Trophoblast cell (in vitro differentiated cells and primary cell): ENCODE results near the gene PRXL2B.
A peak's percentile ranks its signal among the peaks of the same experiment; 100 is the strongest.

ENCODE experiments used
- DNase-seq, 2 donors: peaks; one replicate each; pipeline ENCODE4 v3.0.0-alpha.2; 2016
- H2AFZ ChIP-seq: 2 replicates; pipeline ENCODE4 v1.6.1; 2013; ENCODE audit warnings: low read length, moderate library complexity, mild to moderate bottlenecking; ENCODE audit not compliant: insufficient read depth, poor library complexity
- H2AK5ac ChIP-seq: 2 replicates; pipeline ENCODE4 v1.6.1; 2013; ENCODE audit warnings: mild to moderate bottlenecking, low read length
- H2BK120ac ChIP-seq: 2 replicates; pipeline ENCODE4 v1.6.1; 2013; ENCODE audit warnings: low read length, mild to moderate bottlenecking, moderate library complexity; ENCODE audit not compliant: insufficient read depth, poor library complexity
- H2BK12ac ChIP-seq: 2 replicates; pipeline ENCODE4 v1.6.1; 2013; ENCODE audit warnings: mild to moderate bottlenecking, low read length, moderate library complexity
- H2BK5ac ChIP-seq: 2 replicates; pipeline ENCODE4 v1.6.1; 2013; ENCODE audit warnings: low read length, low read depth, moderate library complexity, mild to moderate bottlenecking; ENCODE audit not compliant: poor library complexity
- H3K14ac ChIP-seq: 2 replicates; pipeline ENCODE4 v1.6.1; 2013; ENCODE audit warnings: mild to moderate bottlenecking, low read length
- H3K18ac ChIP-seq: 2 replicates; pipeline ENCODE4 v1.6.1; 2013; ENCODE audit warnings: mild to moderate bottlenecking, low read length
- H3K23ac ChIP-seq: 2 replicates; pipeline ENCODE4 v1.6.1; 2013; ENCODE audit warnings: low read length
- H3K27ac ChIP-seq: 2 replicates; pipeline ENCODE4 v1.5.1; 2013; ENCODE audit warnings: low read depth, mild to moderate bottlenecking, inconsistent platforms, low read length, moderate library complexity
- H3K27me3 ChIP-seq: 2 replicates; pipeline ENCODE4 v1.6.1; 2013; ENCODE audit warnings: inconsistent platforms, mild to moderate bottlenecking, low read length, moderate library complexity; ENCODE audit not compliant: insufficient read depth
- H3K36me3 ChIP-seq, 2 experiments: 1 replicate in 1 of 2; 2 replicates in 1 of 2; pipeline ENCODE4 v1.6.1; 2013; ENCODE audit warnings: low read length in 2 of 2, mild to moderate bottlenecking in 2 of 2, moderate library complexity in 1 of 2; ENCODE audit not compliant: insufficient read depth in 2 of 2, control insufficient read depth in 1 of 2
- H3K4ac ChIP-seq: 2 replicates; pipeline ENCODE4 v1.6.1; 2013; ENCODE audit warnings: low read depth, mild to moderate bottlenecking, low read length, moderate library complexity
- H3K4me1 ChIP-seq, 2 experiments: 1 replicate in 1 of 2; 2 replicates in 1 of 2; pipeline ENCODE4 v1.6.1; 2013; ENCODE audit warnings: low read length in 2 of 2, mild to moderate bottlenecking in 2 of 2, moderate library complexity in 1 of 2; ENCODE audit not compliant: insufficient read depth in 2 of 2, control insufficient read depth in 1 of 2
- H3K4me2 ChIP-seq: 2 replicates; pipeline ENCODE4 v1.6.1; 2013; ENCODE audit warnings: inconsistent platforms, mild to moderate bottlenecking, low read length, moderate library complexity
- H3K4me3 ChIP-seq: 2 replicates; pipeline ENCODE4 v1.5.1; 2013; ENCODE audit warnings: mild to moderate bottlenecking, low read depth, low read length, inconsistent platforms
- H3K79me1 ChIP-seq: one replicate; pipeline ENCODE4 v1.6.1; 2013; ENCODE audit warnings: low read length
- H3K79me2 ChIP-seq: 2 replicates; pipeline ENCODE4 v1.6.1; 2013; ENCODE audit warnings: low read length, mild to moderate bottlenecking; ENCODE audit not compliant: control insufficient read depth, insufficient read depth, poor library complexity
- H3K9ac ChIP-seq: 2 replicates; pipeline ENCODE4 v1.6.1; 2013; ENCODE audit warnings: mild to moderate bottlenecking, low read length
- H3K9me3 ChIP-seq: 2 replicates; pipeline ENCODE4 v1.6.1; 2013; ENCODE audit warnings: low read depth, mild to moderate bottlenecking, control low read depth, inconsistent platforms, low read length; ENCODE audit not compliant: insufficient read depth
- H4K12ac ChIP-seq: 2 replicates; pipeline ENCODE4 v1.6.1; 2013; ENCODE audit warnings: low read depth, mild to moderate bottlenecking, low read length, moderate library complexity
- H4K8ac ChIP-seq: 2 replicates; pipeline ENCODE4 v1.6.1; 2013; ENCODE audit warnings: low read depth, mild to moderate bottlenecking, low read length, moderate library complexity
- H4K91ac ChIP-seq: one replicate; pipeline ENCODE4 v1.6.1; 2013; ENCODE audit warnings: low read depth, mild to moderate bottlenecking, low read length, moderate library complexity
- WGBS: extraction: QIAGEN DNeasy Blood & Tissue Kit; methylation state at CpG from one replicate; pipeline ENCODE4 v1.1.7; 2013; ENCODE audit warnings: missing lambda C conversion rate; ENCODE audit not compliant: insufficient read length, insufficient coverage; ENCODE audit errors: extremely low coverage; 5-methylcytosine and 5-hydroxymethylcytosine counted together

The PRXL2B gene

DNA sequence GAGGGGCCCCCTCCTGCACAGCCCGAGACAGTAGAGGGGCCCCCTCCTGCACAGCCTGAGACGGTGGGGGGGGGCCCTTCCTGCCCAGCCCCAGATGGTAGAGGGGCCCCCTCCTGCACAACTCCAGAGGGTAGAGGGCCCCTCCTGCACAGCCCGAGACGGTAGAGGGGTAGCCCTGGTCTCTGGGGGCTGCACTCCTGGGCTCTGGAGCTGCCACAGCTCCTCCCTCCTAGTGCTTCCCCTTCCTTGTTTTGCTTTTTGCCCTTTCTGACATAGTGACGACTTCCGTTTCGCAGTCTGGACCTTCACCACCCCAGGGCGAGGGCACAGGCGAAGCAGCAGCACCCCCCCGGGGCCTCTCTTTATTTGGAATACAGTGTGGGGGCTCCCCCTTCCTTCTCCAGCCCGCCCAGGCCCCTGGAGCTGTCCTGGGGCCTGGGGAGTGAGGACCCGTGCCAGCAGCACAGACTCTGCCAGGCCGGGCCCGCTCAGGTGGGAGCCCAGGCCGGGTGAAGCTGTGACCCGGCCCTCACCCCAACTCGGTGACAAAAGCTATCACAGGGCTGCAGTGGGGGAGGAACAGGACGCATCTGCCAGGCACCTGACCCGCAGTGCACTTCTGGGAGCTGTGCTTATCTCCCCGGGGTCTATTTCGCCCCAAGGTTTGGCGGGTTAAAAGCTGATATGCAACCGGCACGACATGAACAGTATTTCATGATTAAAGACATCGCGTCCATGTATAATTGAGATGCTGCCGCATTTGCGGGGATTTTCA lies 1.1 kb upstream of the PRXL2B start:
- no peak overlapping the region for H2AK5ac ChIP-seq
- peak in 1 of 2 donors; percentile 19 for DNase-seq
- peak overlapping the region; percentile 75 for H3K4ac ChIP-seq
- H3K27ac ChIP-seq: no peak overlapping the region
- peak overlapping the region; percentile 69 for H3K14ac ChIP-seq
- peak overlapping the region; percentile 89 for H3K9ac ChIP-seq
- H3K27me3 ChIP-seq: peaks cover 2% of the 10 kb centered on the region
- no peak overlapping the region for H2BK12ac ChIP-seq
- peaks cover 9% of the 10 kb centered on the region for H3K79me2 ChIP-seq
- H4K12ac ChIP-seq: peak overlapping the region; percentile 67
- H3K4me3 ChIP-seq: peak overlapping the region; percentile 81
- peak overlapping the region; percentile 98 for H3K4me2 ChIP-seq
- H4K8ac ChIP-seq: peak overlapping the region; percentile 95
- H3K4me1 ChIP-seq: peaks cover 7 to 12% of the 10 kb centered on the region in 2 experiments
- H3K23ac ChIP-seq: no peak overlapping the region
- peaks cover 4% of the 10 kb centered on the region for H3K9me3 ChIP-seq
- H4K91ac ChIP-seq: peak overlapping the region; percentile 82
- peaks cover 16% of the 10 kb centered on the region for H3K79me1 ChIP-seq
- peak overlapping the region; percentile 55 for H2BK120ac ChIP-seq
- H3K18ac ChIP-seq: peak overlapping the region; percentile 80
- no peak overlapping the region for H2BK5ac ChIP-seq
- peak overlapping the region; percentile 66 for H2AFZ ChIP-seq
- no CpG with 5 or more reads among the region's 28 CpGs for WGBS
- no peaks in the 10 kb centered on the region for H3K36me3 ChIP-seq

DNA sequence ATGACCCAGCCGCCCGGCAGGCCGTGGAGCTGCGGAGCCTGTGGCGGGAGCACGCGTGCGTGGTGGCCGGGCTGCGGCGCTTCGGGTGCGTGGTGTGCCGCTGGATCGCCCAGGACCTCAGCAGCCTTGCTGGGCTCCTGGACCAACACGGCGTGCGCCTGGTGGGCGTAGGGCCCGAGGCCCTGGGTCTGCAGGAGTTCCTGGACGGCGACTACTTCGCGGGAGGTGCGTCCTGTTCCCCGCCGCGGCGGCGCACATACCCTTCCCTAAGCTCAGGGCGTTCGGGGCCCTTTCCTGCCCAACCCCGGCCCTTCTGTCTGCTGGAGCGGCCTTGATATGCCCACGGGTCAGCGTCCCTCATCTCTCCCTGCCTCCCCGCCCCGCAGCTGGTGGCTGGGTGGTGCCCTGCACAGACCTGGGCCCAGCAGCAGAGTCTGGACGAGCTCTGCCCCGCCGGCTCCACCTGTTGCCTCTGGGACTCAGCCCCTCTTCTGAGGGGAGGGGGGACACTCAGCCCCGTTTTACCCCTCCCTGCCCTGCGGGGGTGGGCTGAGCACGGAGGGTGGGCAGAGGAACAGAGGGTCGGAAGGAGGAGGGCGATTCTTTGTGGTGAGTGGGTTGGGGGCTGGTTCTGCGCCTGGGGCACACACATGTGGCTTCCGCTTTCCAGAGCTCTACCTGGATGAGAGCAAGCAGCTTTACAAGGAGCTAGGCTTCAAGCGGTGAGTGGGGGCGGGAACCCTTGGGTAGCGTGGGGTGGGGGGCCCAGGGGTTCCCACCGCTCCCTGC lies 688 bp downstream of the PRXL2B start:
- peak overlapping the region; percentile 76 for H4K12ac ChIP-seq
- H3K4ac ChIP-seq: no peak overlapping the region
- peak overlapping the region; percentile 20 for H3K14ac ChIP-seq
- H3K23ac ChIP-seq: no peak overlapping the region
- H2AFZ ChIP-seq: peak overlapping the region; percentile 94
- peak overlapping the region; percentile 59 for H3K9ac ChIP-seq
- peaks cover 9% of the 10 kb centered on the region for H3K9me3 ChIP-seq
- peaks cover 9% of the 10 kb centered on the region for H3K79me2 ChIP-seq
- H3K27ac ChIP-seq: no peak overlapping the region
- H3K4me2 ChIP-seq: peak overlapping the region; percentile 86
- H4K8ac ChIP-seq: peak overlapping the region; percentile 50
- peak overlapping the region; percentile 28 for H2AK5ac ChIP-seq
- peak overlapping the region; percentile 87 for H3K4me3 ChIP-seq
- no peak overlapping the region for H2BK120ac ChIP-seq
- peaks cover 16% of the 10 kb centered on the region for H3K79me1 ChIP-seq
- H2BK5ac ChIP-seq: no peak overlapping the region
- peaks cover 2% of the 10 kb centered on the region for H3K27me3 ChIP-seq
- H3K4me1 ChIP-seq: peaks cover 7 to 12% of the 10 kb centered on the region in 2 experiments
- H4K91ac ChIP-seq: no peak overlapping the region
- H3K36me3 ChIP-seq: no peaks in the 10 kb centered on the region
- DNase-seq: peak in 1 of 2 donors; percentile 2
- no peak overlapping the region for H2BK12ac ChIP-seq
- peak overlapping the region; percentile 62 for H3K18ac ChIP-seq
- WGBS: no CpG with 5 or more reads among the region's 52 CpGs

DNA sequence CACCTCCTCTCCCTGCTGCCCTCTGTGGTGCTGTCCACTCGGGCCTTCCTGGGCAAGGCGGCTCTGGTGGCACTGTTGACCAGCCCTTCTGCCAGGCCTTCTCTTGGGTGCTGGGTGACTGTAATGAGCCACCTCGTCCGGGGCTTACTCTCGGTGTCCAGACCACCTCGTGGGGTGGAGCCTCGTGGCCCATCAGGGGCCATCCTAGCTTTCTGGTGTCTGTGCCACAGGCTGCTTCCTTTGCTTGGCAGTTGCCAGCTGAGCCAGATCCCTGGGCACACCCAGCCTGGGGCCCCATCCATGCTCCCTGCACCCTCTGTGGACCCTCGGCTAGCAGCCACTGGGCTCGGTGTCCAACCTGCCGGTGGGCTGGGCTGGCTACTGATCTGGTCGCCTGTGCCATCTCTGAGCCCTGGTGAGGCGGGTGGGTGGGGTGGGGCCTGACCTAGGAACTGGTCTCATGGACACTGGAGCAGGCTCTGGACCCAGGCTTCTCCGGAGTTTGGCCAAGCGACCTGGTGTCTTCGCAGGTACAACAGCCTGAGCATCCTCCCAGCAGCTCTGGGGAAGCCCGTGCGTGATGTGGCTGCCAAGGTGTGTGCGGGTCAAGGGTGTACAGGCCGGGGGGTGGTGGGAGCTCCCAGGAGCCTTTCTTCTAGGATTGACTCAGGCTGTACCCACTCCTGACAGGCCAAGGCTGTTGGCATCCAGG lies 1.4 kb downstream of the PRXL2B start:
- H3K4me1 ChIP-seq: peaks cover 7 to 12% of the 10 kb centered on the region in 2 experiments
- no peak overlapping the region for H2BK120ac ChIP-seq
- H3K4me2 ChIP-seq: no peak overlapping the region
- peaks cover 2% of the 10 kb centered on the region for H3K27me3 ChIP-seq
- no peak overlapping the region for H3K23ac ChIP-seq
- no peak overlapping the region for H3K18ac ChIP-seq
- peaks cover 9% of the 10 kb centered on the region for H3K9me3 ChIP-seq
- H2AK5ac ChIP-seq: no peak overlapping the region
- no peak overlapping the region for H2BK12ac ChIP-seq
- no CpG with 5 or more reads among the region's 19 CpGs for WGBS
- H3K36me3 ChIP-seq: no peaks in the 10 kb centered on the region
- no peak overlapping the region for H3K4me3 ChIP-seq
- H3K79me2 ChIP-seq: peaks cover 9% of the 10 kb centered on the region
- no peak overlapping the region for H3K9ac ChIP-seq
- H3K27ac ChIP-seq: no peak overlapping the region
- H2BK5ac ChIP-seq: no peak overlapping the region
- no peak for DNase-seq
- H3K14ac ChIP-seq: no peak overlapping the region
- no peak overlapping the region for H4K12ac ChIP-seq
- peaks cover 16% of the 10 kb centered on the region for H3K79me1 ChIP-seq
- no peak overlapping the region for H3K4ac ChIP-seq
- H4K91ac ChIP-seq: no peak overlapping the region
- no peak overlapping the region for H4K8ac ChIP-seq
- H2AFZ ChIP-seq: no peak overlapping the region

DNA sequence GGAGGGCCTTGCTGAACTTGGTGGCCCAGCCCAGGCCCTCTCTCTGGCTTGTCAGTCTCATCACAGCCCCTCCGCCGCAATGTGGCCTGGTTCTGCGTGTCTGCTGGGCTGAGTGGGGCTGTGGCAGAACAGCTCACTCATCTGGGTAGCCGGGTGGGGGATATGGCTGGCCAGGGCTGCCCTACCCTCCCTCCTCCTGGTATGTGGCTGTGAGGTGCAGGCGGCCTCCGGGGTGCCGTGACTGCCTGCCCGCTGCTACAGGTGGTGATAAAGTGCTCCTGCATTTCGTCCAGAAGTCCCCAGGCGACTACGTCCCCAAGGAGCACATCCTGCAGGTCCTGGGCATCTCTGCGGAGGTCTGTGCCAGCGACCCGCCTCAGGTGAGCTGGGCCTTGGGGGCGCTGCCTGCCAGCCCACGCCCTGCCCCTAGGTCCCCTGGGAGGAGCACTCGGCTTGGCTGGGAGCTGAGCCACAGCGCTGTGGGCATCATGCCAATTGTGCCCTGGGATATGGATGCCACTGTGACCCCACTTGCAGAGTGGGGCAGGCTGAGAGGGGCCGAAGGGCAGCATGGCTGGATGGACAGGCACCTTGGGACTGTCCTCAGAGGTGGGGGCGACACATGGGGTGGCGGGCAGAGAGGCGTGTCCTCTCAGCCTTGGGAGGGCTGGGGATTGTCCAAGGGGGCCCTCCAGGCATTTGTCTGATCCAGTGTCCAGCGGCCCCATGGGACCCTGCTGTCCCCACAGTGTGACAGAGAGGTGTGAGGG lies 2.3 kb downstream of the PRXL2B start:
- Histone ChIP-seq H3K9ac (no peak overlapping the region), H3K23ac (no peak overlapping the region), H4K8ac (no peak overlapping the region), H3K79me1 (peaks cover 16% of the 10 kb centered on the region), H3K36me3 (no peaks in the 10 kb centered on the region), H3K9me3 (peaks cover 11% of the 10 kb centered on the region), H2BK120ac (no peak overlapping the region), H2BK5ac (no peak overlapping the region), H3K18ac (no peak overlapping the region), H3K14ac (no peak overlapping the region), H3K27ac (no peak overlapping the region), H2BK12ac (no peak overlapping the region), H3K4me3 (no peak overlapping the region), H3K4ac (no peak overlapping the region), H2AFZ (no peak overlapping the region), H3K79me2 (peaks cover 9% of the 10 kb centered on the region), H4K12ac (no peak overlapping the region), H4K91ac (no peak overlapping the region), H3K4me1 (peaks cover 7 to 12% of the 10 kb centered on the region in 2 experiments), H3K27me3 (peaks cover 2% of the 10 kb centered on the region), H3K4me2 (no peak overlapping the region), H2AK5ac (no peak overlapping the region)
- WGBS: no CpG with 5 or more reads among the region's 23 CpGs
- no peak for DNase-seq
